NT2/D1 (cell line): Measurements from ENCODE around the gene DSTYK.

Experiments used
- SUZ12 ChIP-seq: IDR thresholded peaks from 2 replicates; pipeline ENCODE4 v1.6.1; 2011; ENCODE audit not compliant: insufficient read length, insufficient read depth; ENCODE audit errors: extremely low read depth
- YY1 ChIP-seq: IDR thresholded peaks from 2 replicates; pipeline ENCODE4 v1.6.1; 2011; ENCODE audit not compliant: insufficient read length, insufficient read depth
- ZNF274 ChIP-seq: IDR thresholded peaks from 2 replicates; pipeline ENCODE4 v1.6.1; 2011; ENCODE audit warnings: mild to moderate bottlenecking, low read depth, low read length

DNA sequence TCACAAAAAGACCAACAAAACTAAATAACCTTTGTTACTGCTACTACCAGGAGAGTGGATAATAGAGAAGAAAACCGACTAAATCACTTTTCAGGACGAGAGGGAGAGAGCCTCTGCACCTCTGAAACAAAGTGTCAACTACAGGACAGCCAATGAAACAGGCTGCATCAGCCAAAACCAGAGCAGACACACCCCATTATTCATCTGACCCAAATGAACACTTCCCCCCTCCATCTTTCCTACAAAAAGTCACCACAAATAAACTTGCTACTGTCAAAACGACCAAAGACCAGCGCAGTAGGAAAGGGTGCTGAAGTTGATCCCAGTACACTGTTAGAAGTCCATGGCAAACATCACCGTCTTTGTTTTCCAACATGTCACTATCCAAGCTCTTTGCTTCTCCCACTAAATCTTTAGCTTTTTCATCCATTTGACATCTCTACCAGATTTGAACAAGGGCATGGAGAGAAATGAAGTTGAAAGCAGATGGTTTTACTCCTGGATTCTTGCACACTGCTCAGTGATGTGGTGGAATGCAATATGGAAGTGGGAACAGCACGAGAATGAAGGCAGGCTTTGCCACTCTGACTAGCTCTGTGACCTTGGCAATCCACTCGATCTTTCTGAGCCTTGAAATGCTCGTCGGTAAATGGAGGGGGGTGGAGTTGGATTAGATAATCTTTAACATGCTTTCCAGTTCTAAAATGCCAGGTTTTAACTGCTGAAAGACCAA, 20.5 kb downstream of the DSTYK start:
- TF ChIP-seq SUZ12: no peak
- TF ChIP-seq ZNF274: no peak
- TF ChIP-seq YY1: no peak
